HepG2 (cell line): ENCODE data around the gene JTB. TPM values are rescaled to one million over a fixed set of nuclear protein-coding genes. Genes with fewer than 3 reads are reported as not detected.

Source experiments
- AKAP8 ChIP-seq: sonication (generic); formaldehyde crosslinking; IDR thresholded peaks from 2 replicates; pipeline ENCODE4 v1.5.1; 2020; ENCODE audit warnings: mild to moderate bottlenecking, missing genetic modification reagents
- ATF7 ChIP-seq, 2 experiments: fragments of 450-650 bp in 1 of 2; sonication (generic) in 1 of 2; formaldehyde crosslinking in 1 of 2; IDR thresholded peaks; 2 replicates each; pipeline versions ENCODE4 v1.4.0 to v1.6.1; 2016 to 2020; ENCODE audit warnings: antibody characterized with exemption in 1 of 2, mild to moderate bottlenecking in 1 of 2, missing genetic modification reagents in 1 of 2
- EZH2 ChIP-seq: conservative IDR thresholded peaks from 2 replicates; pipeline ENCODE4 v1.6.1; 2012; ENCODE audit warnings: mild to moderate bottlenecking, low read depth, low read length, moderate library complexity
- HES4 ChIP-seq: sonication (generic); formaldehyde crosslinking; IDR thresholded peaks from 2 replicates; pipeline ENCODE4 v1.9.0; 2021; ENCODE audit warnings: mild to moderate bottlenecking, missing genetic modification reagents, borderline replicate concordance
- HMGXB4 ChIP-seq, 2 experiments: sonication (generic) in 1 of 2; formaldehyde crosslinking in 1 of 2; IDR thresholded peaks; 2 replicates each; pipeline versions ENCODE4 v1.4.0 to v1.6.1; 2018 to 2020; ENCODE audit warnings: missing genetic modification reagents in 2 of 2, borderline replicate concordance in 1 of 2, low read depth in 1 of 2, mild to moderate bottlenecking in 1 of 2, missing biosample characterization in 1 of 2
- HNF1B ChIP-seq: sonication (generic); formaldehyde crosslinking; IDR thresholded peaks from 2 replicates; pipeline ENCODE4 v1.5.1; 2020; ENCODE audit warnings: mild to moderate bottlenecking, moderate library complexity, missing genetic modification reagents
- NFIB ChIP-seq: sonication (generic); formaldehyde crosslinking; IDR thresholded peaks from 2 replicates; pipeline ENCODE4 v1.9.0; 2021; ENCODE audit warnings: missing genetic modification reagents, mild to moderate bottlenecking, borderline replicate concordance
- PHF5A ChIP-seq: IDR thresholded peaks from one replicate; pipeline ENCODE4 v1.6.1; 2018; ENCODE audit warnings: low read depth, missing genetic modification reagents; ENCODE audit not compliant: unreplicated experiment
- SP2 ChIP-seq: sonication (generic); formaldehyde crosslinking; IDR thresholded peaks from 2 replicates; pipeline ENCODE4 v1.5.1; 2020; ENCODE audit warnings: mild to moderate bottlenecking, missing genetic modification reagents
- SRY ChIP-seq: sonication (generic); formaldehyde crosslinking; IDR thresholded peaks from 2 replicates; pipeline ENCODE4 v1.8.0; 2022; ENCODE audit warnings: mild to moderate bottlenecking, missing genetic modification reagents
- TAF1 ChIP-seq: sonication (generic); formaldehyde crosslinking; IDR thresholded peaks from 2 replicates; pipeline ENCODE4 v1.4.0; 2020; ENCODE audit warnings: missing genetic modification reagents
- TBP ChIP-seq: sonication (generic); formaldehyde crosslinking; IDR thresholded peaks from 2 replicates; pipeline ENCODE4 v1.5.0; 2020; ENCODE audit warnings: missing genetic modification reagents
- ZBTB3 ChIP-seq: sonication (generic); formaldehyde crosslinking; IDR thresholded peaks from 2 replicates; pipeline ENCODE4 v1.4.0; 2020; ENCODE audit warnings: low read depth, mild to moderate bottlenecking, moderate library complexity, missing genetic modification reagents, borderline replicate concordance
- ZBTB38 ChIP-seq: sonication (generic); formaldehyde crosslinking; IDR thresholded peaks from 2 replicates; pipeline ENCODE4 v1.5.1; 2020; ENCODE audit warnings: mild to moderate bottlenecking, missing genetic modification reagents
- ZC3H4 ChIP-seq: sonication (generic); formaldehyde crosslinking; IDR thresholded peaks from 2 replicates; pipeline ENCODE4 v1.4.0; 2020; ENCODE audit warnings: missing genetic modification reagents, borderline replicate concordance
- ZKSCAN8 ChIP-seq: IDR thresholded peaks from 2 replicates; pipeline ENCODE4 v1.6.1; 2016; ENCODE audit warnings: borderline replicate concordance, missing genetic modification reagents, missing compliant biosample characterization
- ZNF124 ChIP-seq: sonication (generic); formaldehyde crosslinking; IDR thresholded peaks from 2 replicates; pipeline ENCODE4 v1.4.0; 2020; ENCODE audit warnings: missing genetic modification reagents
- ZNF20 ChIP-seq: sonication (generic); formaldehyde crosslinking; IDR thresholded peaks from 2 replicates; pipeline ENCODE4 v1.4.0; 2020; ENCODE audit warnings: mild to moderate bottlenecking, moderate library complexity, missing genetic modification reagents
- ZNF550 ChIP-seq: sonication (generic); formaldehyde crosslinking; IDR thresholded peaks from 2 replicates; pipeline ENCODE4 v1.4.0; 2020; ENCODE audit warnings: mild to moderate bottlenecking, missing genetic modification reagents, borderline replicate concordance
- ZNF557 ChIP-seq: sonication (generic); formaldehyde crosslinking; IDR thresholded peaks from 2 replicates; pipeline ENCODE4 v1.4.0; 2020; ENCODE audit warnings: missing genetic modification reagents
- ZNF576 ChIP-seq: sonication (generic); formaldehyde crosslinking; IDR thresholded peaks from 2 replicates; pipeline ENCODE4 v1.4.0; 2020; ENCODE audit warnings: mild to moderate bottlenecking, missing genetic modification reagents
- ZNF577 ChIP-seq: sonication (generic); formaldehyde crosslinking; IDR thresholded peaks from 2 replicates; pipeline ENCODE4 v1.4.0; 2020; ENCODE audit warnings: mild to moderate bottlenecking, low read depth, missing genetic modification reagents, borderline replicate concordance
- ZNF7 ChIP-seq: IDR thresholded peaks from 2 replicates; pipeline ENCODE4 v1.6.1; 2016; ENCODE audit warnings: missing biosample characterization, missing genetic modification reagents
- ZNF740 ChIP-seq: sonication (generic); formaldehyde crosslinking; IDR thresholded peaks from 2 replicates; pipeline ENCODE4 v1.4.0; 2020; ENCODE audit warnings: missing genetic modification reagents
- ZNF777 ChIP-seq: sonication (generic); formaldehyde crosslinking; IDR thresholded peaks from 2 replicates; pipeline ENCODE4 v1.4.0; 2020; ENCODE audit warnings: missing genetic modification reagents
- ZNF792 ChIP-seq: IDR thresholded peaks from 2 replicates; pipeline ENCODE4 v1.6.1; 2016
- ZSCAN12 ChIP-seq: sonication (generic); formaldehyde crosslinking; IDR thresholded peaks from 2 replicates; pipeline ENCODE4 v1.9.0; 2021; ENCODE audit warnings: mild to moderate bottlenecking, missing genetic modification reagents
- polyA plus RNA-seq, 8 experiments: library from polyadenylated mRNA; depleted of rRNA in 3 of 8; stranded (reverse) in 7 of 8; unstranded in 1 of 8; fragments of >200 nt; fragmentation: Illumina TruSeq in 4 of 8; extraction: Trizol in 4 of 8; gene quantifications; 2 replicates each; pipeline versions ENCODE4 v1.2.1 to v1.2.3, GENCODE V29; 2011 to 2016; ENCODE audit warnings: low read depth in 4 of 8, missing spikeins in 1 of 8, mixed read lengths in 1 of 8; ENCODE audit not compliant: insufficient read depth in 1 of 8
- total RNA-seq, 5 experiments: library from RNA; depleted of rRNA; stranded (reverse); fragments of >200 nt; fragmentation: Illumina TruSeq; extraction: Trizol; gene quantifications; 2 replicates each; pipeline ENCODE4 v1.2.3, GENCODE V29; 2016; ENCODE audit warnings: low read depth in 1 of 5

Gene JTB
- total and polyA plus RNA-seq, 2 of the 13 experiments (the other 11 are each of a cell fraction or from before 2014, with no cell fraction given) = 96.7 to 99.2 TPM

GRCh38 chr1:153990468-153991150, 13.1 kb upstream of the JTB start, which contains the start of gene RPS27 (continued):
- TF ChIP-seq HMGXB4 (CRISPR knock-in tag; IDR thresholded peaks at IDR 0.05; ENCODE audit: borderline replicate concordance in 1 of 2, low read depth in 1 of 2) (peak; percentile 80 to 92; a peak in 3 of 4 replicates), ZNF7 (CRISPR knock-in tag) (no peak), ZNF740 (CRISPR knock-in tag) (no peak), ZNF557 (CRISPR knock-in tag) (no peak), ATF7 (IDR thresholded peaks at IDR 0.05) (peak; percentile 62), ATF7 (CRISPR knock-in tag; IDR thresholded peaks at IDR 0.05) (0 out of 2 replicates have a peak, but pooled peaks have one; percentile 29), ZKSCAN8 (CRISPR knock-in tag) (peak; percentile 84; the same call in 1 of the 2 replicates), ZC3H4 (CRISPR knock-in tag) (peak; percentile 66; the same call in 1 of the 2 replicates), TBP (CRISPR knock-in tag) (no peak), PHF5A (CRISPR knock-in tag) (no peak), TAF1 (CRISPR knock-in tag) (peak; percentile 98), ZNF576 (no peak), EZH2 (no peak), ZBTB3 (0 out of 2 replicates have a peak, but pooled peaks have one; percentile 75), SRY (peak; percentile 71; the same call in 1 of the 2 replicates), HNF1B (CRISPR knock-in tag) (0 out of 2 replicates have a peak, but pooled peaks have one; percentile 41), NFIB (CRISPR knock-in tag) (no peak), ZNF792 (peak; percentile 68; the same call in 1 of the 2 replicates), SP2 (CRISPR knock-in tag) (no peak; the same call in 1 of the 2 replicates), AKAP8 (CRISPR knock-in tag) (0 out of 2 replicates have a peak, but pooled peaks have one; percentile 52), ZNF577 (no peak), ZNF124 (CRISPR knock-in tag) (0 out of 2 replicates have a peak, but pooled peaks have one; percentile 56), ZNF20 (CRISPR knock-in tag) (no peak), HES4 (no peak), ZNF777 (CRISPR knock-in tag) (peak; percentile 85), ZSCAN12 (CRISPR knock-in tag) (0 out of 2 replicates have a peak, but pooled peaks have one; percentile 24), ZNF550 (CRISPR knock-in tag) (no peak), ZBTB38 (peak; percentile 68)
